ENCODE measurements around the gene NPAS3.

NPAS3 gene

GRCh38 chr14:33039311-33039710, 100.6 kb downstream of the NPAS3 start:
- no peaks in the 10 kb centered on the region for H4K20me1 ChIP-seq (ENCODE audit: insufficient read depth, low read length)
- no peak overlapping the region for H3K27ac ChIP-seq (ENCODE audit: low read length)
- no peak overlapping the region for H3K4me2 ChIP-seq (ENCODE audit: low read length)
- TF ChIP-seq EZH2phosphoT487 (IDR thresholded peaks at IDR 0.05; ENCODE audit: low read depth): no peak
- TF ChIP-seq CTCF (IDR thresholded peaks at IDR 0.05; ENCODE audit: low read depth, low read length): no peak
- H3K79me2 ChIP-seq (ENCODE audit: low read length): no peaks in the 10 kb centered on the region
- H3K9me3 ChIP-seq (ENCODE audit: insufficient read depth, low read length): peaks cover 21% of the 10 kb centered on the region
- no peak overlapping the region for H3K9ac ChIP-seq (ENCODE audit: low read length)
- H3K4me1 ChIP-seq (ENCODE audit: low read length): peaks cover 14% of the 10 kb centered on the region
- H3K4me3 ChIP-seq (ENCODE audit: low read length): no peak overlapping the region
- no peak overlapping the region for H2AFZ ChIP-seq (ENCODE audit: low read depth, low read length)
- H3K36me3 ChIP-seq (replicated peaks; ENCODE audit: low read depth, low read length): peaks cover 7% of the 10 kb centered on the region
- no peaks in the 10 kb centered on the region for H3K27me3 ChIP-seq (ENCODE audit: low read depth, low read length)

GRCh38 chr14:33040372-33041140, 101.9 kb downstream of the NPAS3 start:
- no peak overlapping the region for H2AFZ ChIP-seq (ENCODE audit: low read depth, low read length)
- no peak overlapping the region for H3K4me3 ChIP-seq (ENCODE audit: low read length)
- H3K9ac ChIP-seq (ENCODE audit: low read length): no peak overlapping the region
- peaks cover 14% of the 10 kb centered on the region for H3K4me1 ChIP-seq (ENCODE audit: low read length)
- peaks cover 7% of the 10 kb centered on the region for H3K36me3 ChIP-seq (replicated peaks; ENCODE audit: low read depth, low read length)
- H4K20me1 ChIP-seq (ENCODE audit: insufficient read depth, low read length): no peaks in the 10 kb centered on the region
- no peak overlapping the region for H3K4me2 ChIP-seq (ENCODE audit: low read length)
- H3K27ac ChIP-seq (ENCODE audit: low read length): no peak overlapping the region
- no peaks in the 10 kb centered on the region for H3K27me3 ChIP-seq (ENCODE audit: low read depth, low read length)
- TF ChIP-seq EZH2phosphoT487 (IDR thresholded peaks at IDR 0.05; ENCODE audit: low read depth) (no peak), CTCF (IDR thresholded peaks at IDR 0.05; ENCODE audit: low read depth, low read length) (no peak)
- no peaks in the 10 kb centered on the region for H3K79me2 ChIP-seq (ENCODE audit: low read length)
- H3K9me3 ChIP-seq (ENCODE audit: insufficient read depth, low read length): peaks cover 21% of the 10 kb centered on the region

- peaks cover 21% of the 10 kb centered on the region for H3K9me3 ChIP-seq (ENCODE audit: insufficient read depth, low read length)
- no peak overlapping the region for H3K27ac ChIP-seq (ENCODE audit: low read length)
- H4K20me1 ChIP-seq (ENCODE audit: insufficient read depth, low read length): no peaks in the 10 kb centered on the region
- H3K4me1 ChIP-seq (ENCODE audit: low read length): peaks cover 14% of the 10 kb centered on the region
- no peak overlapping the region for H3K4me2 ChIP-seq (ENCODE audit: low read length)
- no peak overlapping the region for H2AFZ ChIP-seq (ENCODE audit: low read depth, low read length)
- H3K36me3 ChIP-seq (replicated peaks; ENCODE audit: low read depth, low read length): peaks cover 7% of the 10 kb centered on the region
- H3K79me2 ChIP-seq (ENCODE audit: low read length): no peaks in the 10 kb centered on the region
- H3K4me3 ChIP-seq (ENCODE audit: low read length): no peak overlapping the region
- H3K27me3 ChIP-seq (ENCODE audit: low read depth, low read length): no peaks in the 10 kb centered on the region
- no peak overlapping the region for H3K9ac ChIP-seq (ENCODE audit: low read length)
- TF ChIP-seq EZH2phosphoT487 (IDR thresholded peaks at IDR 0.05; ENCODE audit: low read depth) (no peak), CTCF (IDR thresholded peaks at IDR 0.05; ENCODE audit: low read depth, low read length) (no peak)
Measured at GRCh38 chr14:33042591-33042990, 103.9 kb downstream of the NPAS3 start.

GRCh38 chr14:33045760-33046159, 107.1 kb downstream of the NPAS3 start:
- H3K4me3 ChIP-seq (ENCODE audit: low read length): no peak overlapping the region
- H3K4me1 ChIP-seq (ENCODE audit: low read length): peaks cover 2% of the 10 kb centered on the region
- H2AFZ ChIP-seq (ENCODE audit: low read depth, low read length): no peak overlapping the region
- no peaks in the 10 kb centered on the region for H4K20me1 ChIP-seq (ENCODE audit: insufficient read depth, low read length)
- H3K79me2 ChIP-seq (ENCODE audit: low read length): no peaks in the 10 kb centered on the region
- H3K9ac ChIP-seq (ENCODE audit: low read length): no peak overlapping the region
- H3K9me3 ChIP-seq (ENCODE audit: insufficient read depth, low read length): peaks cover 18% of the 10 kb centered on the region
- no peak overlapping the region for H3K4me2 ChIP-seq (ENCODE audit: low read length)
- no peaks in the 10 kb centered on the region for H3K27me3 ChIP-seq (ENCODE audit: low read depth, low read length)
- H3K27ac ChIP-seq (ENCODE audit: low read length): no peak overlapping the region
- no peak for TF ChIP-seq EZH2phosphoT487 (IDR thresholded peaks at IDR 0.05; ENCODE audit: low read depth)
- TF ChIP-seq CTCF (IDR thresholded peaks at IDR 0.05; ENCODE audit: low read depth, low read length): no peak
- peaks cover 4% of the 10 kb centered on the region for H3K36me3 ChIP-seq (replicated peaks; ENCODE audit: low read depth, low read length)

Data from OCI-LY3 (cell line).